A549 (cell line): Measurements from ENCODE around the gene HSF2BP.
"Not testable (repeated sequence)": the region's sequence is repeated elsewhere in the genome, so short reads cannot be mapped to it uniquely, and the experiment has no call there.

Experiments used
- HMGXB4 ChIP-seq: fragments of 250-450 bp; sonication (Bioruptor Pico); IDR thresholded peaks from 2 replicates; pipeline ENCODE4 v1.5.0; 2021; ENCODE audit warnings: mild to moderate bottlenecking, moderate library complexity, borderline replicate concordance
- NFE2L2 ChIP-seq: fragments of 150-350 bp; conservative IDR thresholded peaks from 2 replicates; pipeline ENCODE4 v1.6.1; 2014; ENCODE audit warnings: low read length
- PHF8 ChIP-seq: fragments of 200-600 bp; sonication (generic); IDR thresholded peaks from 2 replicates; pipeline ENCODE4 v1.6.1; 2016; ENCODE audit warnings: low read depth, mild to moderate bottlenecking, antibody characterized with exemption, moderate library complexity, borderline replicate concordance
- POLR2A ChIP-seq: IDR thresholded peaks from 2 replicates; pipeline ENCODE4 v1.6.1; 2012; ENCODE audit warnings: mild to moderate bottlenecking, low read length
- SMC3 ChIP-seq: fragments of >200 bp; sonication (Bioruptor Twin); formaldehyde crosslinking; IDR thresholded peaks from 3 replicates; pipeline ENCODE4 v1.6.1; 2018; ENCODE audit warnings: inconsistent platforms
- ZC3H11A ChIP-seq: fragments of 450-650 bp; IDR thresholded peaks from 2 replicates; pipeline ENCODE4 v1.6.1; 2014; ENCODE audit warnings: antibody characterized with exemption, mild to moderate bottlenecking
- TF ChIP-seq, protein P1 (sequence below): fragments of >200 bp; sonication (Bioruptor Twin); formaldehyde crosslinking; IDR thresholded peaks from 3 replicates; pipeline ENCODE4 v1.5.1; 2016
- TF ChIP-seq, protein P2 (sequence below): fragments of 150-350 bp; IDR thresholded peaks from 2 replicates; pipeline ENCODE4 v1.6.1; 2014; ENCODE audit warnings: low read depth, mild to moderate bottlenecking, low read length

DNA sequence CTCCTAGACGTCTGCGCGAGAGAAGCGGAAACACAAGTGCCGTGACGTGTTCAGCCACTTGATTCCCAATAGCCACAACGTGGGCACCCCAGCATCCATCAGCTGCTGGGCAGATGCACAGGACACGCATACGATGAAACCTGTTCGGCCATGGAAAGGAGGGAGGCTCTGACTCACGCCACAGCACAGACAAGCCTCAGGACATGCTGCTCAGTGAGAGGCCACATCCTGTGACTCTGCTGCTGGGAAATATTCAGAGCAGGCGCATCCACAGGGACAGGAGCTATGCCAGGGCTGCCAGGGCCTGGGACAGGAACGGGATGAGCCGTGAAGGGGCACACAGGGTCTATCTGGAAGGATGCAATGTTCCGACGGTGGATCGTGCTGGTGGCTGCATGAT, 171.1 kb downstream of the HSF2BP start:
- not testable (repeated sequence) for TF ChIP-seq ZC3H11A, NFE2L2, SMC3, HMGXB4, POLR2A, PHF8
- TF ChIP-seq, protein P1, sequence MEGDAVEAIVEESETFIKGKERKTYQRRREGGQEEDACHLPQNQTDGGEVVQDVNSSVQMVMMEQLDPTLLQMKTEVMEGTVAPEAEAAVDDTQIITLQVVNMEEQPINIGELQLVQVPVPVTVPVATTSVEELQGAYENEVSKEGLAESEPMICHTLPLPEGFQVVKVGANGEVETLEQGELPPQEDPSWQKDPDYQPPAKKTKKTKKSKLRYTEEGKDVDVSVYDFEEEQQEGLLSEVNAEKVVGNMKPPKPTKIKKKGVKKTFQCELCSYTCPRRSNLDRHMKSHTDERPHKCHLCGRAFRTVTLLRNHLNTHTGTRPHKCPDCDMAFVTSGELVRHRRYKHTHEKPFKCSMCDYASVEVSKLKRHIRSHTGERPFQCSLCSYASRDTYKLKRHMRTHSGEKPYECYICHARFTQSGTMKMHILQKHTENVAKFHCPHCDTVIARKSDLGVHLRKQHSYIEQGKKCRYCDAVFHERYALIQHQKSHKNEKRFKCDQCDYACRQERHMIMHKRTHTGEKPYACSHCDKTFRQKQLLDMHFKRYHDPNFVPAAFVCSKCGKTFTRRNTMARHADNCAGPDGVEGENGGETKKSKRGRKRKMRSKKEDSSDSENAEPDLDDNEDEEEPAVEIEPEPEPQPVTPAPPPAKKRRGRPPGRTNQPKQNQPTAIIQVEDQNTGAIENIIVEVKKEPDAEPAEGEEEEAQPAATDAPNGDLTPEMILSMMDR, result not testable (repeated sequence)
- TF ChIP-seq, protein P2, sequence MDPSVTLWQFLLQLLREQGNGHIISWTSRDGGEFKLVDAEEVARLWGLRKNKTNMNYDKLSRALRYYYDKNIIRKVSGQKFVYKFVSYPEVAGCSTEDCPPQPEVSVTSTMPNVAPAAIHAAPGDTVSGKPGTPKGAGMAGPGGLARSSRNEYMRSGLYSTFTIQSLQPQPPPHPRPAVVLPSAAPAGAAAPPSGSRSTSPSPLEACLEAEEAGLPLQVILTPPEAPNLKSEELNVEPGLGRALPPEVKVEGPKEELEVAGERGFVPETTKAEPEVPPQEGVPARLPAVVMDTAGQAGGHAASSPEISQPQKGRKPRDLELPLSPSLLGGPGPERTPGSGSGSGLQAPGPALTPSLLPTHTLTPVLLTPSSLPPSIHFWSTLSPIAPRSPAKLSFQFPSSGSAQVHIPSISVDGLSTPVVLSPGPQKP, result not testable (repeated sequence)
